ENCODE measurements around the gene MYB.

DNA sequence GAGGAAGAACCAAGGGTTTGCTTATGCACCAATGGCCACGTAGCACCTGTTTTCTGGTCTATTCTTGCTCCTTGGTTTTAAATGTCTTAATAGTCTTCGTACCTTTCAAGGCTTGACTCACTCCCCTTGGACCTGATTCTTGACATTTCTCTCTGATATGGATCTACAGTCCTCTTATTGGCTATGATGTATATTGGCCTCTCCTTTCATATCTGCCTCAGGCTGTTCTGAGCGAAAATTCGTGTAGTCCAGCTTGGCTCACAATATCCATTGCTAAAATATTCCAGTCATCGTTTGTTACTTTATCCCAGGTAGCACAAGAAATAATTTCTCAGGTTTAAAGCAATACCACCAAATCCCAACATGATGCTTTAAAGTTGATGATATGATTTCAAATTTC, 59.6 kb downstream of the MYB start:
- TF ChIP-seq CTCF (IDR thresholded peaks at IDR 0.05) = no peak
- TF ChIP-seq POLR2AphosphoS5 (IDR thresholded peaks at IDR 0.05) = no peak

All from prostate gland (tissue), 2 donors.